IPS DF 4.7 (cell line): ENCODE results near the gene PSMA5.

Source experiments
- DNase-seq: peaks from one replicate; pipeline ENCODE4 v3.0.0-alpha.2; 2013; ENCODE audit warnings: low spot score; ENCODE audit errors: extremely low read depth

PSMA5 gene

GRCh38 chr1:109369167-109369746 is 57.0 kb downstream of the PSMA5 start:
- no peak for DNase-seq

- no peak for DNase-seq
Measured at GRCh38 chr1:109368464-109368863, 57.8 kb downstream of the PSMA5 start.

- no peak for DNase-seq
Measured at GRCh38 chr1:109367626-109368025, 58.6 kb downstream of the PSMA5 start.

DNA sequence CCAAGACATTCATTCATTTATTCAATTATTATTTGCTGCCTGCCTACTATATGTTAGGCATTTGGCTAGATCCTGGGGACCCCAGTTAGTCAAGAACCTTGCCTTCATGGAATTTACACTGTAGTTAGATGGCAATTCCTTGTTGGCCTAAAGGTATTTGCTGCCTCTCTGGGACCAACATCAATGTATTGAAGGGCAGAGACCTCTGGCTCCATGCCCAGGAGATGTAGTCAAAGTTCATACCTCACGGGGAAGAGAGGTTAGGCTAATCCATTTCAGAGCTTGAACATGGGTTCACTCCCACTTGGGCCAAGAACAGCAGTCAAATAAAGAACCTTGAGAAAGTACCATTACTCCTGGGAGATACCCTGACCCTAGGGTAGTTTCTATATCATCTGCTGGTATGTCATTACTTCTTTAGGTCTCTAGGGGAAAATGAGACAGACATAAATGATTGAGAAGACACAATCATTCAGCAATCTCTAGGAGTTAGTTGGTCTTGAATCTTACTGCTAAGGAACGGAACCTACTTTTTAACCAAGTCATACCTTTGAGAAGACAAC is 60.5 kb downstream of the PSMA5 start:
- no peak for DNase-seq

DNA sequence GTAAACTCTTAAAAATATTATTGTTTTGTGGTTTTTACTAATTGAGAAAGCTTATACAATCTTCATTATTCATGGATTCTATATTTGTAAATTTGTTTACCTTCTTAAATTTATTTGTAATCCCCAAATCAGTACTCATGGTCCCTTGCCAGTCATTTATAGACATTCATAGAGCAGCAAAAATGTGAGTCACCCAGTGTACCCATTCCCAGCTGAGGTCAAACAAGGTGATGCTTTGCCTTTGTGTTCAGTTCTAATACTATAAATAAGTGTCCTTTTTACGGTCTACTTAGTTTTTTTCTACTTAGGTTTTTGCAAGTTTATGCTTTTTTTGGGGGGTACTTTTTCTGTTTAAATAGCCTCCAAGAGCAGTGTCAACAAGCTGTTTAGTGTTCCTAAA is 64.6 kb downstream of the PSMA5 start:
- no peak for DNase-seq

GRCh38 chr1:109361069-109361468 is 65.2 kb downstream of the PSMA5 start:
- no peak for DNase-seq

DNA sequence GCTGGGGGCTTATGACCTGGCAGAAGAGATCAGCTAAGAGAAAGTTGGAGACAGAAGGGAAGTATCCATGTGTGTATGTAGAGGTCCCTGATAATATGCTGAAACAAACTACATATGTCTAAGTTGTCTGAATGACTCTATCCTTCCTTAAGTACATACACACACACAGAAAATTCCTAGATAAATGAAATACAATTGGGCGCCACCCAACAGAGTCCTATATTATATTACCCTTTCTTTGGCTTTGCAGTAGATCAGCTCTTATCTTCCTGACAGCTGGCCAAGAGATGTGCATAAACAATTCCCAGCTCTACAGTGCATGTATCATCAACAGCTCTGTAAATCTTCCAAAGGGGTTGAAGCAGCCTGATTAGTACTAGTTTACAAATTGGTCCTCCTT is 68.6 kb downstream of the PSMA5 start:
- no peak for DNase-seq

DNA sequence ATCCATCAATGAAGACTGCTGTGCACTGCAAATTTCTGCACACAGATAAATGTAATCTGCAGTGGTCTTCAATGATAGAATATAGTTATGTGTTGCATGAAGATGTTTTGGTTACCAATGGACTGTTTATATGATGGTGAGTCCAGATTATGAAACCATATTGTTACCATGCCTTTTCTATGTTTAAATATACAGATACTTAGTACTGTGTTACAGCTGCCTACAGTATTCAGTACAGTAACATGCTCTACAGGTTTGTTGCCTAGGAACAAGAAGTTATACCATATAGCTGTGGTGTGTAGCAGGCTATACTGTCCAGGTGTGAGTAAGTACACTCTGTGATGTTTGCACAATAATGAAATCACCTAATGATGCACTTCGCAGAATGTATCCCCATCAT is 69.3 kb downstream of the PSMA5 start:
- no peak for DNase-seq

GRCh38 chr1:109356505-109356904 is 69.7 kb downstream of the PSMA5 start:
- no peak for DNase-seq

- no peak for DNase-seq
Measured at GRCh38 chr1:109354929-109355328, 71.3 kb downstream of the PSMA5 start.

- no peak for DNase-seq
Measured at GRCh38 chr1:109351457-109351856, 74.8 kb downstream of the PSMA5 start.

- no peak for DNase-seq
Measured at GRCh38 chr1:109350655-109351054, 75.6 kb downstream of the PSMA5 start.

DNA sequence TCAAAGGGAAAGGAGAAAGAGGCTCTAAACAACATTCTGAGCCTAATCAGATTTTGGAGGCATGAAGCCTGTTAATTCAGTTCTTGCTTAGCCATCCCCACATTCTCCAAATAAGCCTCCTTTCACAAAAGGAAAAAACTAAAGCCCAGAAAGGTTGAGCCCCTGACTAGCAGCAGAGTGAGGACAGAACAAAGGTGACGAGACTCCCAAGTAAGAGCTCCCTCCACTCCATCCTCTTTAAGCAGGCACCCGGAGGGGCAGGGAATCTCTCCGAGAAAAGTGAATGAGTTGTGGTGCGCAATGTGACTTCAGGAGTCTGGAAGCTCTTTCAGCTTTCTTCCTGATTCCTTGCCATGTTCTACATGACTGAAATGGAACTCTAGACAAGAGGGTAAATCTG is 76.1 kb downstream of the PSMA5 start:
- DNase-seq = no peak
